GM19099 (cell line): ENCODE measurements around the gene G3BP2.

Experiments used
- POLR2A ChIP-seq: IDR thresholded peaks from 3 replicates; pipeline ENCODE4 v1.6.1; 2011; ENCODE audit warnings: low read depth; ENCODE audit not compliant: insufficient read length; ENCODE audit errors: extremely low read depth

G3BP2 gene

GRCh38 chr4:75696581-75696980 lies 23.4 kb upstream of the G3BP2 start:
- no peak for TF ChIP-seq POLR2A

GRCh38 chr4:75696071-75696470 lies 22.9 kb upstream of the G3BP2 start:
- TF ChIP-seq POLR2A, result no peak

GRCh38 chr4:75686346-75686745 lies 13.1 kb upstream of the G3BP2 start:
- no peak for TF ChIP-seq POLR2A

GRCh38 chr4:75685546-75686189 lies 12.5 kb upstream of the G3BP2 start:
- TF ChIP-seq POLR2A, result no peak

- TF ChIP-seq POLR2A, result no peak
Measured at GRCh38 chr4:75683482-75684155, 10.4 kb upstream of the G3BP2 start.

GRCh38 chr4:75679876-75680575 lies 6.8 kb upstream of the G3BP2 start:
- no peak for TF ChIP-seq POLR2A

- TF ChIP-seq POLR2A, result no peak
Measured at GRCh38 chr4:75678965-75679364, 5.8 kb upstream of the G3BP2 start.

GRCh38 chr4:75678473-75678872 lies 5.3 kb upstream of the G3BP2 start:
- no peak for TF ChIP-seq POLR2A

- no peak for TF ChIP-seq POLR2A
Measured at GRCh38 chr4:75675004-75675531, 1.9 kb upstream of the G3BP2 start.

GRCh38 chr4:75673959-75674328 lies 733 bp upstream of the G3BP2 start:
- no peak for TF ChIP-seq POLR2A

- no peak for TF ChIP-seq POLR2A
Measured at GRCh38 chr4:75672461-75673026, 667 bp downstream of the G3BP2 start.

- TF ChIP-seq POLR2A, result no peak
Measured at GRCh38 chr4:75671802-75672421, 1.3 kb downstream of the G3BP2 start.

GRCh38 chr4:75668596-75668995 lies 4.6 kb downstream of the G3BP2 start:
- TF ChIP-seq POLR2A, result no peak

- TF ChIP-seq POLR2A, result no peak
Measured at GRCh38 chr4:75666299-75666698, 6.9 kb downstream of the G3BP2 start.

GRCh38 chr4:75662626-75663025 lies 10.6 kb downstream of the G3BP2 start:
- TF ChIP-seq POLR2A, result no peak
